DOHH2 (cell line): Measurements from ENCODE around the gene PLA2G2C.

Source experiments
- H3F3A ChIP-seq: fragments of 200-600 bp; sonication (generic), shearing (Covaris generic); 2 replicates; pipeline ENCODE4 v1.6.0; 2016; ENCODE audit warnings: antibody characterized with exemption, mild to moderate bottlenecking; ENCODE audit not compliant: control insufficient read depth, insufficient read depth
- H3K27ac ChIP-seq: fragments of 200-600 bp; sonication (generic); 2 replicates; pipeline ENCODE4 v1.5.1; 2014; ENCODE audit warnings: low read depth, mild to moderate bottlenecking, low read length, moderate library complexity
- H3K27me3 ChIP-seq: fragments of 200-600 bp; sonication (generic); 2 replicates; pipeline ENCODE4 v1.6.1; 2014; ENCODE audit warnings: mild to moderate bottlenecking, low read length, mixed read lengths; ENCODE audit not compliant: control insufficient read depth
- H3K36me3 ChIP-seq: fragments of 200-600 bp; sonication (generic); 2 replicates; pipeline ENCODE4 v1.6.1; 2014; ENCODE audit warnings: mild to moderate bottlenecking, low read length, moderate library complexity, mixed read lengths; ENCODE audit not compliant: control insufficient read depth
- H3K4me1 ChIP-seq: fragments of 200-600 bp; sonication (generic); 2 replicates; pipeline ENCODE4 v1.6.1; 2014; ENCODE audit warnings: mild to moderate bottlenecking, low read length, mixed read lengths; ENCODE audit not compliant: control insufficient read depth
- H3K4me2 ChIP-seq: fragments of 200-600 bp; sonication (generic); 2 replicates; pipeline ENCODE4 v1.6.0; 2014; ENCODE audit warnings: mild to moderate bottlenecking, low read length, moderate library complexity
- H3K4me3 ChIP-seq: fragments of 200-600 bp; sonication (generic); 2 replicates; pipeline ENCODE4 v1.5.1; 2014; ENCODE audit warnings: mild to moderate bottlenecking, low read length, mixed read lengths
- H3K79me2 ChIP-seq: fragments of 200-600 bp; sonication (generic); 2 replicates; pipeline ENCODE4 v1.6.1; 2014; ENCODE audit warnings: mild to moderate bottlenecking, low read length, mixed read lengths; ENCODE audit not compliant: control insufficient read depth
- H3K9me2 ChIP-seq: fragments of 200-600 bp; sonication (generic); replicated peaks from 2 replicates; pipeline ENCODE4 v1.6.1; 2014; ENCODE audit warnings: mild to moderate bottlenecking, low read length, mixed read lengths; ENCODE audit not compliant: control insufficient read depth
- H3K9me3 ChIP-seq: fragments of 200-600 bp; sonication (generic); 2 replicates; pipeline ENCODE4 v1.6.1; 2014; ENCODE audit warnings: antibody characterized with exemption, low read length, mixed read lengths; ENCODE audit not compliant: control insufficient read depth, insufficient read depth
- H4K20me1 ChIP-seq: fragments of 200-600 bp; sonication (generic); 2 replicates; pipeline ENCODE4 v1.6.0; 2014; ENCODE audit warnings: low read depth, mild to moderate bottlenecking, antibody characterized with exemption, low read length, moderate library complexity; ENCODE audit not compliant: control insufficient read depth, insufficient read depth
- EZH2phosphoT487 ChIP-seq: fragments of 200-600 bp; sonication (generic); IDR thresholded peaks from 2 replicates; pipeline ENCODE4 v1.6.1; 2017; ENCODE audit warnings: borderline replicate concordance, mild to moderate bottlenecking, antibody characterized with exemption, low read length, moderate library complexity, mixed read lengths
- TF ChIP-seq, protein P1 (sequence below): fragments of 200-600 bp; sonication (generic); IDR thresholded peaks from one replicate; pipeline ENCODE4 v1.5.1; 2014; ENCODE audit warnings: antibody characterized with exemption, mild to moderate bottlenecking, low read depth, low read length; ENCODE audit not compliant: poor library complexity, severe bottlenecking

Gene PLA2G2C, protein sequence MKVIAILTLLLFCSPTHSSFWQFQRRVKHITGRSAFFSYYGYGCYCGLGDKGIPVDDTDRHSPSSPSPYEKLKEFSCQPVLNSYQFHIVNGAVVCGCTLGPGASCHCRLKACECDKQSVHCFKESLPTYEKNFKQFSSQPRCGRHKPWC

DNA sequence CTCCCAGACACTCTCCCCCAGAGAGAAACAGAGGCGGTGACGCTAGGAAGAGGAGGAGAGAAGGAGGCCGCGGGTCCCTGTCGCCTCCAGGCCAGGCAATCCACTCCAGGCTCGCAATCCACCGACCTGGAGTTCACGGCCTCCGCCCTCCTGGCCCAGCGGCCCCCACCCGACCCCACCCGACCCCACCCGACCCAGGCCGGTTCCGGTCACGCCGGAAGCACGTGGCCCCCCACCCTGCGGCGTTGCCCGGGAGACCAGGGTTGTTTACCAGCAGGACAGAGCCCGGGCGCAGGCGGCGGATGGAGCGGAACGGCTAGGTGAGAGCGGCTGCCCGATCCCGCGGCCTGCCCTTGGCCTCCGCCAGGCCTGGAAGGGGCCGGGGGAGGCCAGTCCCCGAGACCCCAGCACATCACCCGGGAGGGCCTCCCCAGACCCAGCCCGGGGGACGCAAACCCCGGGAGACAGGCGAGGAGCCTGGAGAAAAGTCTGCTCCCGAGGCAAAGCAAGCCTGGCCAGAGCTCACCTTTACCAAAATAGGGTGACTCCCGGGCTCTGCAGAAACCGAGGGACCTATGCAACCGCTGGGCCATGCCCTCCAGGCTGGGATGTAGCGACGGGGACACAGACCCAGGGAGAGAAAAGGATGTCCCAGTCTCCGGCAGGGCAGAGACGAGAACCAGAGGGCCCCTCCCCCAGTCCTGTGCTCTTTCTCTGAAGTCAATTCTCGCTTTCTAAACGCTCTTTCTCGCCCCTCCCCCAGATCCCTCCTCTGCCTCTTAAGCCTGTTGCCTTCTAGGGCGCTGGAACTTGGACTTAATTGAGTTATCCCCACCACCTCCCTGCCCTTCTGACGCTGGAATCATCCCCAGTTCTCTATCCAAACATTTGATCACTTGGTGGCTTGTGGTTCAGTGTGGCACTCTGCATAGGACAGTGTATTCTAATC, at the start of gene PLA2G2C, which contains the start of gene UBXN10:
TSS of gene PLA2G2C (minus strand) at position 685 of the 949 bp plus-strand sequence. CDS start 9,155 bp downstream, outside the sequence.
TSS of gene UBXN10 (plus strand) at position 263 of the 949 bp plus-strand sequence. CDS start 4,466 bp downstream, outside the sequence.
- no peak within 1 kb of the TSS for H3K4me3 ChIP-seq
- no peaks in the 10 kb centered on the region for H4K20me1 ChIP-seq
- no peaks in the 10 kb centered on the region for H3K36me3 ChIP-seq
- peaks cover 19% of the 10 kb centered on the region for H3K27me3 ChIP-seq
- no peaks in the 10 kb centered on the region for H3F3A ChIP-seq
- H3K9me3 ChIP-seq = no peaks in the 10 kb centered on the region
- H3K4me1 ChIP-seq = peaks cover 22% of the 10 kb centered on the region
- no peaks in the 10 kb centered on the region for H3K9me2 ChIP-seq
- H3K79me2 ChIP-seq = no peaks in the 10 kb centered on the region
- no peak for TF ChIP-seq EZH2phosphoT487
- TF ChIP-seq, protein P1, sequence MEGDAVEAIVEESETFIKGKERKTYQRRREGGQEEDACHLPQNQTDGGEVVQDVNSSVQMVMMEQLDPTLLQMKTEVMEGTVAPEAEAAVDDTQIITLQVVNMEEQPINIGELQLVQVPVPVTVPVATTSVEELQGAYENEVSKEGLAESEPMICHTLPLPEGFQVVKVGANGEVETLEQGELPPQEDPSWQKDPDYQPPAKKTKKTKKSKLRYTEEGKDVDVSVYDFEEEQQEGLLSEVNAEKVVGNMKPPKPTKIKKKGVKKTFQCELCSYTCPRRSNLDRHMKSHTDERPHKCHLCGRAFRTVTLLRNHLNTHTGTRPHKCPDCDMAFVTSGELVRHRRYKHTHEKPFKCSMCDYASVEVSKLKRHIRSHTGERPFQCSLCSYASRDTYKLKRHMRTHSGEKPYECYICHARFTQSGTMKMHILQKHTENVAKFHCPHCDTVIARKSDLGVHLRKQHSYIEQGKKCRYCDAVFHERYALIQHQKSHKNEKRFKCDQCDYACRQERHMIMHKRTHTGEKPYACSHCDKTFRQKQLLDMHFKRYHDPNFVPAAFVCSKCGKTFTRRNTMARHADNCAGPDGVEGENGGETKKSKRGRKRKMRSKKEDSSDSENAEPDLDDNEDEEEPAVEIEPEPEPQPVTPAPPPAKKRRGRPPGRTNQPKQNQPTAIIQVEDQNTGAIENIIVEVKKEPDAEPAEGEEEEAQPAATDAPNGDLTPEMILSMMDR = no peak
- H3K27ac ChIP-seq = no peak within 1 kb of the TSS
- H3K4me2 ChIP-seq = peak within 1 kb of the TSS; percentile 37

- Histone ChIP-seq H3K27me3 (peaks cover 36% of the 10 kb centered on the region), H3K4me3 (no peak overlapping the region), H3K4me2 (no peak overlapping the region), H3K4me1 (no peaks in the 10 kb centered on the region), H3K79me2 (no peaks in the 10 kb centered on the region), H3K36me3 (no peaks in the 10 kb centered on the region), H3F3A (no peaks in the 10 kb centered on the region), H4K20me1 (no peaks in the 10 kb centered on the region), H3K27ac (no peak overlapping the region), H3K9me2 (no peaks in the 10 kb centered on the region), H3K9me3 (no peaks in the 10 kb centered on the region)
- no peak for TF ChIP-seq EZH2phosphoT487
- TF ChIP-seq, protein P1 = no peak
Observed at GRCh38 chr1:20234788-20235535, 48.6 kb upstream of the PLA2G2C start.

DNA sequence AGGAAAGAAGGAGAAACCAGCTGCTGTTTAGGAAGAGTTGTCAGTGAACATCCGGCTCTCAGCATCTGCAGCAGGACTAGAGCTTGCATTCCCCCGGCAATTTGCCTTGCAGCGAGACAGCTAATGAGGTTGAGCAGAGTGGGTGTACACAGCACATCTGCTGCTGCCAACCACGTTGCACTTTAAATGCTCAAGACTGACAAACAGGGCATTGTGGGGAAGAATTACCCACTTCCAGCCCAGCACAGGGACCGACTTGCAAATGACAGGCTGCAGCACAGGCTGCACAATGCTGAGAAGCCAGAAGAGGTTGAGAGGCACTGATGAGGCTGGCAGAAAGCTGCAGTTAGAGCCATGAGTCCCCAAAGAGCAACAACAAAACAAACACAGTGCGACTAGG, 47.5 kb upstream of the PLA2G2C start:
- Histone ChIP-seq H3K79me2 (no peaks in the 10 kb centered on the region), H3K27me3 (peaks cover 37% of the 10 kb centered on the region), H3F3A (no peaks in the 10 kb centered on the region), H3K4me3 (no peak overlapping the region), H3K36me3 (no peaks in the 10 kb centered on the region), H3K9me2 (no peaks in the 10 kb centered on the region), H3K4me2 (no peak overlapping the region), H3K27ac (no peak overlapping the region), H3K9me3 (no peaks in the 10 kb centered on the region), H4K20me1 (no peaks in the 10 kb centered on the region), H3K4me1 (no peaks in the 10 kb centered on the region)
- TF ChIP-seq, protein P1 = no peak
- TF ChIP-seq EZH2phosphoT487 = no peak
